ENCODE results near the gene DDAH2. TPM values are rescaled to one million over a fixed set of nuclear protein-coding genes. Genes with fewer than 3 reads are reported as not detected.

DDAH2 gene
- polyA plus RNA-seq, 3 donors, result 29.8 to 56.0 (median 30.6) TPM

DNA sequence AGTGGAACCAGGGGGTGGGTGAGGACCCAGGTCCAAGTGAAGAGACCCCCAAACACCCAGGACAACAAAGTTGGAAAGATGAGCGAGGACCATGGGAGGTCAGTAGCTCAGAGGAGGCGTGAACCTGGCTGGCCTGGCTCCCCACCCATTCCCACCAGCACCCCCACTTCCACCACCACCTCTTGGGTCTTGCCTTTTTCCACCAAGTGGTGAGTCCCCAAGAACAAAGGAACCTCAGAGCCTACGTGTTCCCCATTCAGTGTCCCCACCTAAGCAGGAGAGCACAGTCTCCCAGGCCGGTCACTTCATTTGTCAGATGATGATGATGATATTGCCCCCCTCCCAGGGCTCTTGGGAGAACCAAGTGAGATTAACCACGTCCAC lies 48.6 kb upstream of the DDAH2 start:
- no peaks in the 10 kb centered on the region for H3K9me3 Mint-ChIP-seq
- TF ChIP-seq, protein P1, sequence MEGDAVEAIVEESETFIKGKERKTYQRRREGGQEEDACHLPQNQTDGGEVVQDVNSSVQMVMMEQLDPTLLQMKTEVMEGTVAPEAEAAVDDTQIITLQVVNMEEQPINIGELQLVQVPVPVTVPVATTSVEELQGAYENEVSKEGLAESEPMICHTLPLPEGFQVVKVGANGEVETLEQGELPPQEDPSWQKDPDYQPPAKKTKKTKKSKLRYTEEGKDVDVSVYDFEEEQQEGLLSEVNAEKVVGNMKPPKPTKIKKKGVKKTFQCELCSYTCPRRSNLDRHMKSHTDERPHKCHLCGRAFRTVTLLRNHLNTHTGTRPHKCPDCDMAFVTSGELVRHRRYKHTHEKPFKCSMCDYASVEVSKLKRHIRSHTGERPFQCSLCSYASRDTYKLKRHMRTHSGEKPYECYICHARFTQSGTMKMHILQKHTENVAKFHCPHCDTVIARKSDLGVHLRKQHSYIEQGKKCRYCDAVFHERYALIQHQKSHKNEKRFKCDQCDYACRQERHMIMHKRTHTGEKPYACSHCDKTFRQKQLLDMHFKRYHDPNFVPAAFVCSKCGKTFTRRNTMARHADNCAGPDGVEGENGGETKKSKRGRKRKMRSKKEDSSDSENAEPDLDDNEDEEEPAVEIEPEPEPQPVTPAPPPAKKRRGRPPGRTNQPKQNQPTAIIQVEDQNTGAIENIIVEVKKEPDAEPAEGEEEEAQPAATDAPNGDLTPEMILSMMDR (IDR thresholded peaks at IDR 0.05), result no peak
- Histone ChIP-seq H3K9me3 (replicated peaks in 1 of 2; ENCODE audit: control insufficient read depth in 1 of 2, insufficient read depth in 1 of 2, low read length in 2 of 2) (no peaks in the 10 kb centered on the region), H3K36me3 (replicated peaks in 1 of 2; ENCODE audit: control insufficient read depth in 1 of 2, insufficient read depth in 2 of 2, low read length in 2 of 2) (peaks cover 46 to 49% of the 10 kb centered on the region in 2 donors), H3K4me3 (replicated peaks in 1 of 3; ENCODE audit: low read depth in 2 of 3, low read length in 3 of 3) (no peak overlapping the region), H3K27ac (ENCODE audit: low read depth in 1 of 2, low read length in 2 of 2) (no peak overlapping the region), H3K9ac (ENCODE audit: insufficient read depth, low read length, poor library complexity, severe bottlenecking) (peak overlapping the region; percentile 46), H3K4me1 (ENCODE audit: control insufficient read depth in 1 of 2, insufficient read depth in 2 of 2, low read length in 2 of 2) (peaks cover 13 to 15% of the 10 kb centered on the region in 2 donors), H4K20me1 (ENCODE audit: insufficient read depth, low read length) (no peaks in the 10 kb centered on the region), H3K27me3 (ENCODE audit: control insufficient read depth in 2 of 2, insufficient read depth in 2 of 2, low read length in 2 of 2) (no peaks in the 10 kb centered on the region), H3K4me2 (replicated peaks; ENCODE audit: extremely low read depth, low read length, poor library complexity, severe bottlenecking) (no peak overlapping the region), H3K79me2 (ENCODE audit: insufficient read depth, low read length) (no peaks in the 10 kb centered on the region), H2AFZ (ENCODE audit: insufficient read depth, low read depth, low read length, poor library complexity, severe bottlenecking) (no peak overlapping the region)
- peaks cover 15% of the 10 kb centered on the region for H3K4me1 Mint-ChIP-seq
- no peak overlapping the region for H3K4me3 Mint-ChIP-seq
- H3K36me3 Mint-ChIP-seq, result peaks cover 37 to 53% of the 10 kb centered on the region in 2 donors
- peaks cover 0 to 3% (median 2%) of the 10 kb centered on the region in 3 donors for H3K27me3 Mint-ChIP-seq (ENCODE audit: low read depth in 3 of 3)
- WGBS (ENCODE audit: insufficient coverage), result 96% methylated on average over 4 of the region's 5 CpGs
- intact Hi-C loops (cut with micrococcal nuclease), result no loop called here
- H3K27ac Mint-ChIP-seq, result peak overlapping the region in 6 of 7 donors; percentile 15 to 74 (median 31)
- no peak for DNase-seq

DNA sequence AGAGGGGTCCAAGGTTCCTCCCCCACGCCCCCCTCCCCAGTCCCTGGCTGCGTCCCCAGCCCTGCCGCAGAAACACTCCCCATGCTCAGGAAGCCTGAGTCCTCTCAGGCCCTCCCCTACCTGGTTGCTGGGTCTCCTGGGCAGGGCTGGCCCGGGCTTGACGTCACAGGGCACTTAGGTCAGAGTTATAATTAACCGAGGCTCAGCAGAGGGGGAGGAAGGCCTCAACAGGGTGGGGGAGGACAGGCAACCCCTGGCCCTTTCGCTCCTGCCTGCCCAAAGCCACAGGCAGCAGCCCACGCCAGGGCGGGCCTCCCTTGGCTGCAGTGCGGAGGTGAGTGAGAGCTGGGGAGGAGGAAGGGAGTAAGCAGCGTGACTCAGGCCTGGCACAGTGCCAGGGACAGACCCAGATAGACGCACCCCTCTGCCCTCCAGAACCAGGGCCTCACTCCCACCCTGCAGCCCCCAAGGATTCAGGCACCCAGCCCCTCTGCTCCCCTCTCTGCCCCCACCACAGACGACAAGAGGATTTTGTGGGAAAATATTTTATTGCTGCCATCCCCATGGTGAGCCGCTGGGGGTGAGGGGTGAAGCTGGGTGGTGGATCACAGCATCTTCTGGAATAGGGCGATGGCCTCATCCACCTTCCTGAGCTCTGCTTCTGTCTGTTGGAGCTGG lies 48.0 kb upstream of the DDAH2 start, which contains the start of gene VWA7:
TSS of gene VWA7 (minus strand) at position 340 of the 678 bp plus-strand sequence. CDS start 549 bp downstream, outside the sequence.
- Histone ChIP-seq H3K4me2 (replicated peaks; ENCODE audit: extremely low read depth, low read length, poor library complexity, severe bottlenecking) (peak within 1 kb of the TSS; percentile 57), H3K27ac (ENCODE audit: low read depth in 1 of 2, low read length in 2 of 2) (peak within 1 kb of the TSS; percentile 10 to 41), H3K9me3 (replicated peaks in 1 of 2; ENCODE audit: control insufficient read depth in 1 of 2, insufficient read depth in 1 of 2, low read length in 2 of 2) (no peaks in the 10 kb centered on the region), H3K79me2 (ENCODE audit: insufficient read depth, low read length) (no peaks in the 10 kb centered on the region), H3K27me3 (ENCODE audit: control insufficient read depth in 2 of 2, insufficient read depth in 2 of 2, low read length in 2 of 2) (no peaks in the 10 kb centered on the region), H3K36me3 (replicated peaks in 1 of 2; ENCODE audit: control insufficient read depth in 1 of 2, insufficient read depth in 2 of 2, low read length in 2 of 2) (peaks cover 41 to 43% of the 10 kb centered on the region in 2 donors), H4K20me1 (ENCODE audit: insufficient read depth, low read length) (no peaks in the 10 kb centered on the region), H3K4me3 (replicated peaks in 1 of 3; ENCODE audit: low read depth in 2 of 3, low read length in 3 of 3) (peak within 1 kb of the TSS in 1 of 3 experiments; percentile 31), H3K9ac (ENCODE audit: insufficient read depth, low read length, poor library complexity, severe bottlenecking) (peak within 1 kb of the TSS; percentile 46), H2AFZ (ENCODE audit: insufficient read depth, low read depth, low read length, poor library complexity, severe bottlenecking) (peak within 1 kb of the TSS; percentile 56), H3K4me1 (ENCODE audit: control insufficient read depth in 1 of 2, insufficient read depth in 2 of 2, low read length in 2 of 2) (peaks cover 13 to 15% of the 10 kb centered on the region in 2 donors)
- no peaks in the 10 kb centered on the region for H3K9me3 Mint-ChIP-seq
- 5% methylated on average over 3 of the region's 15 CpGs for WGBS (ENCODE audit: insufficient coverage)
- peak; percentile 60 to 79 (median 65) for DNase-seq
- peak within 1 kb of the TSS in 6 of 7 donors; percentile 19 to 81 (median 71) for H3K27ac Mint-ChIP-seq
- peak within 1 kb of the TSS; percentile 27 to 70 for H3K4me3 Mint-ChIP-seq
- peaks cover 15% of the 10 kb centered on the region for H3K4me1 Mint-ChIP-seq
- TF ChIP-seq, protein P1 (IDR thresholded peaks at IDR 0.05), result peak; percentile 9
- H3K27me3 Mint-ChIP-seq (ENCODE audit: low read depth in 3 of 3), result peaks cover 0 to 3% (median 2%) of the 10 kb centered on the region in 3 donors
- H3K36me3 Mint-ChIP-seq, result peaks cover 33 to 47% of the 10 kb centered on the region in 2 donors
- intact Hi-C loops (cut with micrococcal nuclease), result no loop called here
